Activated CD4-positive, alpha-beta T cell treated with anti-CD3 and anti-CD28 coated beads for 1 hour (primary cell): Measurements from ENCODE around the gene SLC44A4.
"Not testable (repeated sequence)": the region's sequence is repeated elsewhere in the genome, so short reads cannot be mapped to it uniquely, and the experiment has no call there.

Source experiments
- DNase-seq: peaks from one replicate; pipeline ENCODE4 v3.0.0-alpha.2; 2020

SLC44A4 gene

GRCh38 chr6:31878726-31879125 lies at the start of gene SLC44A4:
Gene SLC44A4, minus strand, starts transcription at chr6:31878997. Its CDS starts 17 bp downstream, at chr6:31878980.
- no peak for DNase-seq

DNA sequence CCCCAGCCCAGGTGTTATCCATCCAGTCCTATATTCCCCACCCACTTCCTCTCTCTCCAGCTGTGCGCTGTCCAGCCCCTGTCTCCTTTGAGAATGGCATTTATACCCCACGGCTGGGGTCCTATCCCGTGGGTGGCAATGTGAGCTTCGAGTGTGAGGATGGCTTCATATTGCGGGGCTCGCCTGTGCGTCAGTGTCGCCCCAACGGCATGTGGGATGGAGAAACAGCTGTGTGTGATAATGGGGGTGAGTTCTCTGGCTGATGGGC lies 49.8 kb upstream of the SLC44A4 start:
- no peak for DNase-seq

DNA sequence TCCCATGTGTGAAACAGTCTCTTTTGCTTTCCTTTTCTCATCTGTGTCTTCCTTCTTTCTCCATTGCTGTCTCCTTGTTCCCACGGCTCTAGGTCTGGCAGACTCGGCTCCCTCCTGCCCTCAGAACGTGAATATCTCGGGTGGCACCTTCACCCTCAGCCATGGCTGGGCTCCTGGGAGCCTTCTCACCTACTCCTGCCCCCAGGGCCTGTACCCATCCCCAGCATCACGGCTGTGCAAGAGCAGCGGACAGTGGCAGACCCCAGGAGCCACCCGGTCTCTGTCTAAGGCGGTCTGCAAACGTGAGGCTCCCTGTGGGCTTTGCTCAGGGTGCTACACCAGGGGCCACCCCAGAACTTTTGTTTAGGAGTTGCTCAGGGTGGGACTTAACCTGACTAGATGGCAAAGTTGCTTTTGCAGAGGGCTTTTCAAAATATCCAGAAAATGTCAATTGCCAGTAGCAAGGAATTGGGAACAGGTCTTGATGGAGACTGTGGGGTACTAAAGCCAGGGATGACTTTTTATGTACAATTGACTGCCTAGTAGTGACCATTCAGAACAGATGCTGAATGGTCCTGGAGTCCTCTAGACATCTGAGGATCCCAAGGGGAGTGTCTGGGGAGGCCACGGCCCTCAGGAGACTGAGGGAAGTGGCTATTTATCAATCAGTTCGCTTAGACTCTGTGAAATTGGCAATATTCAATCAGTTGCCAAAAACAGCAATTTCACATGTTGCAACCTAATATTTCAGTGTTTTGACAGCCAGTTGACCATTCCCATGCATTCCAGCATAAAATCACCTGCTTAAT lies 49.3 kb upstream of the SLC44A4 start:
- no peak for DNase-seq

DNA sequence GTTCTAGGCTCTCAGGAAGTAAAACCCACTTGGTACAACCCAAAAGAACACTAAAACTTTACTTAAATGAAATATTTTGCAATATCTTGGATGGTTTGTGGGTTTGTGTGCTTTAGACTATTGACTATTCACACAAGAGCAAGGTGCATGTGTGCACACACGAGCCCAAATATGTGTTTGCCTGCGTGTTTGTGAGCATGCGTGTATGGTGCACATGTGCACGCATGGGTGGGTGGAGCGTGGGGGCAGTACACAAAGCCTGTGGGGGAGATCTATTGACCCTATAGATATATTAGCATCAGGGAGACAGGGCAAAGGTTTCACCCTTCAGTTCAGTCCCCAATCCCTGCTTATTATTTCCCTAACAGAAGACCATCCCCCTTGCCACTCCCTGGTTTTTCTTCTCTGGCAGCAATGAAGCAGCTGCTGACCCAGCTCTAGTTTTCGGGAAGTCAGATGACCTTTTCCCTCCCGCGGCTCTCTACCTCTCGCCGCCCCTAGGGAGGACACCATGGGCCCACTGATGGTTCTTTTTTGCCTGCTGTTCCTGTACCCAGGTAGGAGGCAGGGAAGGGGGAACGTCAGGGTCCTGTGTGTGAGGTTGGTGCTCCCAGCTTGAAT lies 48.6 kb upstream of the SLC44A4 start, which contains the start of gene C2:
C2 (plus strand) TSS at position 476 of the 621 bp plus-strand sequence; CDS start at position 512, 36 bp downstream.
- DNase-seq, result no peak

DNA sequence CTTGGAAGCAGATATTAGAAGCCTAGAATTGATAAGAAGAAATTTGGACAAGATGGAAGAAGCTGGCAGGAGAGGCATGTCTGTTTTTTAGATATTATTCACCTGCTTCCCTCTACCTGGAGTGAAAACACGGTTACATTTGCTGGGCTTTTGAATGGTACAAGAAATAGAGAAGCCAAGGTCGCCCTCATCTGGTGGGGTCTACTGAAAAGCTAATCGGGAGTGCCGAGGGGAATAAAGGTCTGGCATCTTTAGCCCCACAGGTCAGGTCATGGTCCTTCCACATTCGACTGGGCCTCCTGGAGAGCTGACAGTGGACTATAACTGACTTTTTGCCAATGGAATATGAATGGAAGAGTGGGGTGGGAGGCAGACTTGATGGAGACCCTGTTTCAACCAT lies 44.1 kb upstream of the SLC44A4 start:
- DNase-seq, result no peak

GRCh38 chr6:31920811-31921210 lies 42.0 kb upstream of the SLC44A4 start:
- DNase-seq, result no peak

- DNase-seq, result no peak
Observed at GRCh38 chr6:31919624-31920303, 41.0 kb upstream of the SLC44A4 start.

DNA sequence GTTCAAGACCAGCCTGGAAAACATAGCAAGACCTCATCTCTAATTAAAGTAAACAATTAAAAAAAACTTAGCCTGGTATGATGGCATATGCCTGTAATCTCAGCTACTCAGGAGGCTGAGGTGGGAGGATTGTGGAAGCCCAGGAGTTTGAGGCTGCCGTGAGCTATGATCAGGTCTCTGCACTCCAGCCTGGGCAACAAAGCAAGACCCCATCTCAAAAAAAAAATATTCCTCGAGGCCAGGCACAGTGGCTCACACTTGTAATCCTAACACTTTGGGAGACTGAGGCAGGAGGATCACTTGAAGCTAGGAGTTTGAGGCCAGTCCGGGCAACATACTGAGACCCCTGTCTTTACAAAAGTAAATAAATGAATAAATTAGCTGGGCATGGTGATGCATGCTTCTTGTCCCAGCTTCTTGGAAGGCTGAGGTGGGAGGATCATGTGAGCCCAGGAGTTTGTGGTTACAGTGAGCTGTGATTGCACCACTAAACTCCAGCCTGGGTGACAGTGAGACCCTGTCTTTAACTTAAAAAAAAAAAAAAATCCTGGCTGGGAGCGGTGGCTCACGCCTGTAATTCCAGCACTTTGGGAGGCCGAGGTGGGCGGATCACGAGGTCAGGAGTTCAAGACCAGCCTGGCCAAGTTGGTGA lies 39.4 kb upstream of the SLC44A4 start:
- DNase-seq, result no peak

DNA sequence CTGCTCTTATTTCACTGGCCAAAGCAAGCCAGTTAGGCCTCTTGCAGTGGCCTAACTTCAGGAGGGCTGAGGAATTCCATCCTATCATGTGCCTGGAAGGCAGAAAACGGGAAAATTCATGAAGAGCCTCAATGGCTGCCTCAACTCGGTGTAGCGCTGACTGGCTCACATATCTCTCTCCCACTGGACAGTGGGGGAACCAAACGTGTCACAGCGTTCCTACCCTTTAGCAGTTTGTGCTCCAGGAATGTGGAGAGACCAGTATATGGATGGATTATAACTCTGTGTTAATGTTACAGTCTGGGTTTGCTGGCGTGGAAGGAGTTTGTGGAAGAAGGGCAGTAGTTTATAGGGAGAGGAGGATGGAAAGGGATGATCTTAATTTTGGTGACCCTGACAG lies 37.0 kb upstream of the SLC44A4 start:
- no peak for DNase-seq

DNA sequence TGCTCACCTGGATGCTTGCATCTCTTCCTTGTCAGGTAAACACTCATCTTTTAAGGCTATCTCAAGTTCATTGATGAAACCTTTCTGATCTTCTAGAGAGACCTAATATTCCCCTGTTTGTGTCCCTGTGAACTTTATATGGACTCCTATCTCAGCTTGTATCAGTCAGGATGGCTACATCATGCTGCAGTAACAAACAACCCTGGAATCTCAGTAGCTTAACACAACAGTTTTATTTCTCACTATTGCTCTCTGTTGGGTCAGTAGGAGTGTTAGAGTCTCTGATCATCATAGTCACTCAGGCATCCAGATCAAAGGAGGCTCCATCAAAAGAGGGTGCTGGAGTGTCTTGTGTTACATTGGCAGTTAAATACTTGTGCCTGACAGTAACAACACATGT lies 36.6 kb upstream of the SLC44A4 start:
- DNase-seq, result no peak

DNA sequence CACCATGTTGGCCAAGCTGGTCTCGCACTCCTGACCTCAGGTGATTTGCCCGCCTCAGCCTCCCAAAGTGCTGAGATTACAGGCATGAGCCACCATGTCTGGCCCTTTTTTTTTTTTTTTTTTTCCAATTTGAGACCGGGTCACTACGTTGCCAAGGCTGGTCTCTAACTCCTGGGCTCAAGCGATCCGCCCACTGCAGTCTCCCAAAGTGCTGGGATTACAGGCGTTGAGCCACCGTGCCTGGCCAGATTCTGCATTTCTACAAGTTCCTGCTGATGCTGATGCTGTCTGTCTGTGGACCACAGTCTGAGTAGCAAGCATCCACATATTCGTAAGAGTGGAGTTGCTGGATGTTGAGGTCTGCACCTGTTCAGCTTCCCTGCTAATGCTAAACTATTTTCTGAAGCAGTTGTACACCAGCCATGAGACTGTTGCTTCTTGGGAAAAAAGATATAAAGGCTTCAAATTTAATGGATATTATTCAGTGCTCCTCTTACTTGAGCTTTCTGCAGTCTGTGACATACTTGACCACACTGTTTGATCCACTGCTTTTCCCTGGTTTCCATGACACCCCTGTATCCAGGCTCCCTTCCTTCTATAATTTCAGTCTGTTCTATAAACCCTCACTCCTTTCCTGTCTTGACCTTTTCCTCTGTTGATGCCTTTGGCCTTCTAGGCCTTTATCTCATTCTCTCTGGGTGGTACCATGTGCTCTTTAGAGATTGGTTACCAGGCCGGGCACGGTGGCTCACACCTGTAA lies 33.2 kb upstream of the SLC44A4 start:
- no peak for DNase-seq

DNA sequence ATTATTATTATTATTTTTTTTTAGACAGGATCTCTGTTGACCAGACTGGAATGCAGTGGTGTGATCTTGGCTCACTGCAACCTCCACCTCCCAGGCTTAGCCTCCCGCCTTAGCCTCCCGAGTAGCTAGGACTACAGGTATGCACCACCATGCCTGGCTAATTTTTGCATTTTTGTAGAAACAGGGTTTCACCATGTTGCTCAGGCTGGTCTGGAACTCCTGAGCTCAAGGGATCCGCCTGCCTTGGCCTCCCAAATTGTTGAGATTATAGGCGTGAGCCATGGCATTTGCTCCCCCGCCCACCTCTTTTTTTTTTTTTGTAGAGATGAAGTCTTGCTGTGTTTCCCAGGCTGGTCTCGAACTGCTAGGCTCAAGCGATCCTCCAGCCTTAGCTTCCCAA lies 30.5 kb upstream of the SLC44A4 start:
- not testable (repeated sequence) for DNase-seq

- DNase-seq, result no peak
Observed at GRCh38 chr6:31908791-31909190, 30.0 kb upstream of the SLC44A4 start.

- not testable (repeated sequence) for DNase-seq
Observed at GRCh38 chr6:31908255-31908654, 29.5 kb upstream of the SLC44A4 start.

DNA sequence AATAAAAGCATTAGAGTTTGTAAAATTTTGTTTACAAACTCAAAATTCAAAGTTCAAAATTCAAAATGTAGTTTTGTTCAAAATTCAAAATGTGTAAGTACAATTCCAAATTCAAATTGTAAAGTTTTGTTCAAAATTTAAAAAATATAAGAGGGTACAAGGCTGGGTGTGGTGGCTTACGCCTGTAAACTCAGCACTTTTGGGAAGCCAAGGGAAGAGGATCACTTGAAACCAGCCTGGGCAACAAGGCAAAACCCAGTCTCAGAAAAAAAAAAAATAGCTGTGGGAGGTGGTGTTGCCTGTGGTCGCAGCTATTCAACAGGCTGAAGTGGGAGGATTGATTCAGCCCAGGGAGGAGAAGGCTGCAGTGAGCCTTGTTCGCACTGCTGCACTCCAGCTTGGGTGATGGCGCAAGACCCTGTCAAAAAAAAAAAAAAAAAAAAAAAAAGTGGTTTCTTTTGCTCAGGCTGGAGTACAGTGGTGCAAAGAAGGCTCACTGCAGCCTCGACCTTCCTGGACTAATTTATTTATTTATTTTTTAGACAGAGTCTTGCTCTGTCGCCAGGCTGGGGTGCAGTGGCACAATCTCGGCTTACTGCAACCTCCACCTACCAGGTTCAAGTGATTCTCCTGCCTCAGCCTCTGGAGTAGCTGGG lies 28.5 kb upstream of the SLC44A4 start:
- no peak for DNase-seq

DNA sequence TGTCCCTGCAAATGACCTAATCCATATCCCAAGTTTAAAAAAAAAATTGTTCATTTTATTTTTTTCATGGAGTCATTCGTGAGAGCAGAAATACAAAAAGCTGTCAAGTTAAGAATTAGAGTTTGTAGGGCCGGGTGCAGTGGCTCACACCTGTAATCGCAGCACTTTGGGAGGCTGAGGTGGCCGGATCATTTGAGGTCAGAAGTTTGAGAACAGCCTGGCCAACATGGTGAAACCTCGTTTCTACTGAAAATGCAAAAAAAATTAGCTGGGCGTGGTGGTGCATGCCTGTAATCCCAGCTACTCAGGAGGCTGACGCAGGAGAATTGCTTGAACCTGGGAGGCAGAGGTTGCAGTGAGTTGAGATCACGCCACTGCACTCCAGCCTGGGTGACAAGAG lies 27.9 kb upstream of the SLC44A4 start:
- not testable (repeated sequence) for DNase-seq

DNA sequence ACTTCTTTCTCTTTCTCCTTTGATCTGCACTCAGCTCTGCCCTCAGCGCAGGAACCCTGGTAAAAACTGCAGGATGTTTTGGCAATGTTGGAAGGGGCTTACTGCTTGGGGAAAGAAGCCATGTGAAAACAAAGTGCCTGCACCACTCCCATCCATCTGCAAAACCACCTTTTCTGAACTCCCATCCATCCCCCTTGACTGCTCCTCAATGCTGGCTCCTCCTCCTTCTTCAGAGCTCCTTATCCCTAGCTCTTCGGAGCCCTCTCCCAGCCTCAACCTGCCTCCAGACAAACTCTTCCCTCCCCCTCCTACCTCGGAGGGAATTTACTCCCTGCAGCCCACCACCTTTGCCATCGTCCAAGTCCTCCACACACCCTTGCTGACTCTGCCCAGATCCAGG lies 27.3 kb upstream of the SLC44A4 start:
- DNase-seq, result no peak

DNA sequence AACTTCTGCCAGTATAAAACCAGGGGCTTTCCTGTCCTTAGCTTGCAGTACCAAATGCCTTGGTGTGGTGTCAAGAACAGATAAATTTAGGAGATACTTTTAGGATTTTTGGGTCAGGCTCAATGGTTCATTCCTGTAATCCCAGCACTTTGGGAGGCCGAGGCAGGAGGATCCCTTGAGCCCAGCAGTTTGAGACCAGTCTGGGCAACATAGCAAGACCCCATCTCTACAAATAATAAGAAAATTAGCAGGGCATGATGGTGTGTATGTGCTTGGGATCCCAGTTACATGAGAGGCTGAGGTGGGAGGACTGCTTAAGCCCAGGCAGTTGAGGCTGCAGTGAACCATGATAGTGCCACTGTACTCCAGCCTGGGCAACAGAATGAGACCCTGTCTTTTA lies 26.2 kb upstream of the SLC44A4 start:
- DNase-seq, result no peak

GRCh38 chr6:31903957-31904356 lies 25.2 kb upstream of the SLC44A4 start:
- DNase-seq, result no peak

GRCh38 chr6:31901953-31902643 lies 23.3 kb upstream of the SLC44A4 start, which contains the start of gene ZBTB12:
Gene ZBTB12, minus strand, starts transcription at chr6:31902086. Its CDS starts 781 bp downstream, at chr6:31901305.
- peak; percentile 76 for DNase-seq

- no peak for DNase-seq
Observed at GRCh38 chr6:31901415-31901952, 22.7 kb upstream of the SLC44A4 start.
